Panc1 (cell line): ENCODE results near the gene RBMS1. TPM values are rescaled to one million over a fixed set of nuclear protein-coding genes. Genes with fewer than 3 reads are reported as not detected.
"Not testable (repeated sequence)": the region's sequence is repeated elsewhere in the genome, so short reads cannot be mapped to it uniquely, and the experiment has no call there.

Source experiments
- ATAC-seq: fragments of 200-7000 bp; cut with Tn5 transposase; 2 replicates; pipeline ENCODE4 v1.9.1; 2020; ENCODE audit warnings: mild to moderate bottlenecking, moderate library complexity
- BruUV-seq: library from RNA; stranded (reverse); fragments of 400-500 nt; replicated peaks from 2 replicates; lab custom pipeline; 2021; lab: Mats Ljungman, UMichigan
- CTCF ChIA-PET: fragments of 300-600 bp; sonication (Branson Sonifier 250); formaldehyde crosslinking; loops from one replicate; lab custom pipeline; 2022; ENCODE audit warnings: antibody characterized with exemption; lab: Charles Lee
- POLR2A ChIA-PET: fragments of 300-600 bp; sonication (Branson Sonifier 250); formaldehyde crosslinking; loops from one replicate; lab custom pipeline; 2022; ENCODE audit warnings: antibody characterized with exemption; lab: Charles Lee
- DNase-seq: peaks from one replicate; pipeline ENCODE4 v3.0.0-alpha.2; 2010; ENCODE audit warnings: low read depth, low spot score
- H3K27ac ChIP-seq: 2 replicates; pipeline ENCODE4 v1.5.1; 2011; ENCODE audit warnings: mild to moderate bottlenecking, low read length, inconsistent platforms
- H3K27me3 ChIP-seq: fragments of 200-500 bp; sonication (Bioruptor generic); 2 replicates; pipeline ENCODE4 v1.6.0; 2014; ENCODE audit warnings: low read length, inconsistent platforms; ENCODE audit not compliant: control insufficient read depth, insufficient read depth
- H3K36me3 ChIP-seq: fragments of 200-500 bp; sonication (Bioruptor generic); 2 replicates; pipeline ENCODE4 v1.5.1; 2014; ENCODE audit warnings: inconsistent platforms, mild to moderate bottlenecking, low read length, moderate library complexity; ENCODE audit not compliant: control insufficient read depth, insufficient read depth
- H3K4me1 ChIP-seq: 2 replicates; pipeline ENCODE4 v1.5.1; 2011; ENCODE audit warnings: inconsistent platforms, mild to moderate bottlenecking, low read length, moderate library complexity; ENCODE audit not compliant: control insufficient read depth, insufficient read depth
- H3K4me3 ChIP-seq, 2 experiments: 2 replicates each; pipeline ENCODE4 v1.5.1; 2011 to 2012; ENCODE audit warnings: low read depth in 2 of 2, low read length in 2 of 2, mild to moderate bottlenecking in 2 of 2, inconsistent platforms in 1 of 2, moderate library complexity in 1 of 2
- H3K9me3 ChIP-seq: fragments of 200-500 bp; sonication (Bioruptor generic); 2 replicates; pipeline ENCODE4 v1.5.1; 2014; ENCODE audit warnings: low read depth, mild to moderate bottlenecking, inconsistent platforms, low read length, moderate library complexity; ENCODE audit not compliant: control insufficient read depth, insufficient read depth
- POLR2AphosphoS5 ChIP-seq: IDR thresholded peaks from 2 replicates; pipeline ENCODE4 v1.6.1; 2012; ENCODE audit warnings: mild to moderate bottlenecking, low read depth, low read length, moderate library complexity
- SIN3A ChIP-seq: IDR thresholded peaks from 2 replicates; pipeline ENCODE4 v1.6.1; 2012; ENCODE audit warnings: low read depth, mild to moderate bottlenecking, low read length, moderate library complexity, borderline replicate concordance; ENCODE audit not compliant: insufficient read depth
- TCF7L2 ChIP-seq: IDR thresholded peaks from 2 replicates; pipeline ENCODE4 v1.6.1; 2011; ENCODE audit warnings: mild to moderate bottlenecking, low read depth, low read length, inconsistent platforms
- in situ Hi-C: cut with HindIII; loops from 2 replicates; pipeline ENCODE4 v1.10.0; 2016; ENCODE audit warnings: low sequenced_read_pairs, low pct_unique_long_range_greater_than_20kb
- intact Hi-C: fragments of 100-400 bp; cut with micrococcal nuclease; formaldehyde crosslinking; loops from one replicate; pipeline ENCODE4 v1.10.0; 2022; ENCODE audit not compliant: unreplicated experiment
- total RNA-seq: library from RNA; stranded (reverse); gene quantifications from one replicate; pipeline ENCODE4 v1.2.1, GENCODE V29; 2021; ENCODE audit not compliant: unreplicated experiment
- TF ChIP-seq, protein P1 (sequence below), 2 experiments: IDR thresholded peaks; 2 replicates each; pipeline ENCODE4 v1.6.1; 2011 to 2012; ENCODE audit warnings: low read depth in 2 of 2, control low read depth in 1 of 2, low read length in 1 of 2, mild to moderate bottlenecking in 1 of 2, moderate library complexity in 1 of 2; ENCODE audit not compliant: insufficient read depth in 1 of 2
- TF ChIP-seq, protein P2 (sequence below): fragments of 450-650 bp; IDR thresholded peaks from 2 replicates; pipeline ENCODE4 v1.5.1; 2017; ENCODE audit warnings: mild to moderate bottlenecking

RBMS1 gene
- total RNA-seq, 1 experiment from 2014 or later = 67.0 TPM

DNA sequence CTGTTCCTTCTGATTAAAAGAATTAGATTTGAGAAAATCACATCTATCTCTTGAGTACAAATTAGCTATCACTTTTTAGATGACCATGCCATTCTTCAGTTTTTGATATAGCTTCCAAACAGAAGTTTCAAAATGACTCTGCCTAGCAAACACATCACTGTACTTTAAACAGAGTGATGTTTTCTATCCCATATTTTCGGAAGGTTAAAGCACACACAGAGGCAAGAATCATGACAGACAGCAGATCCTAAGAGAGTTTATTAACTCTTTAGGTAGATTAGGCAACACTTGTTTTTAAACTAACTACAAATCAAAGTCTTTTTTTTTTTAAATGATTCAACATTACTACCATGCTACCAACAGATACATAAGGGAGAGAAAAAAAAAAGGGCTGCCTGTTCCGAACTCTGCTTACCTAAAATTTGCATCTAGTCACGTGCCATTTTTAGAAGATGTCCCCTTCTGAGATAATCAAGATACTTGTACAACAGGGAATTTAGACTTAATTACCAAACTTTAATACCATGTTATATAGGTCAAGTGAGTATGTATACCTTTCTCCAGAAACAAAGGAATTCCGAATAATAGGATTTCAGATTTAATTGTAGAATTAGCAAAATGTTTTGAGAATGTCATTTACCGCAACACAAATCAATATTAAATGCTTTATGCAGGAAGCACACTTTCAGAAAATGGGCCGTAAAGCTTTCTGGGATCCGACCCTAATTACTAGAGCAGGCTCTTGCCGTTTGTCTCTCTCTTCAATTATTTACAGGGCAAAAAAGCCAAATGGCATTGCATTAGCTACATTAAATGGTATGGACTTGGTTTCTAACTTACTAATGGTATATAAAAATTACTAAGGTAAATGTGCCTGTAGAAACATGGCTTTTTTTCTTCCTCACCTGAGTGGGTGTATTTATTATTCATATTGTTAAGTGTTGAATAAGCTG, 2.6 kb downstream of the RBMS1 start:
- TF ChIP-seq POLR2AphosphoS5 = no peak
- TF ChIP-seq, protein P1, sequence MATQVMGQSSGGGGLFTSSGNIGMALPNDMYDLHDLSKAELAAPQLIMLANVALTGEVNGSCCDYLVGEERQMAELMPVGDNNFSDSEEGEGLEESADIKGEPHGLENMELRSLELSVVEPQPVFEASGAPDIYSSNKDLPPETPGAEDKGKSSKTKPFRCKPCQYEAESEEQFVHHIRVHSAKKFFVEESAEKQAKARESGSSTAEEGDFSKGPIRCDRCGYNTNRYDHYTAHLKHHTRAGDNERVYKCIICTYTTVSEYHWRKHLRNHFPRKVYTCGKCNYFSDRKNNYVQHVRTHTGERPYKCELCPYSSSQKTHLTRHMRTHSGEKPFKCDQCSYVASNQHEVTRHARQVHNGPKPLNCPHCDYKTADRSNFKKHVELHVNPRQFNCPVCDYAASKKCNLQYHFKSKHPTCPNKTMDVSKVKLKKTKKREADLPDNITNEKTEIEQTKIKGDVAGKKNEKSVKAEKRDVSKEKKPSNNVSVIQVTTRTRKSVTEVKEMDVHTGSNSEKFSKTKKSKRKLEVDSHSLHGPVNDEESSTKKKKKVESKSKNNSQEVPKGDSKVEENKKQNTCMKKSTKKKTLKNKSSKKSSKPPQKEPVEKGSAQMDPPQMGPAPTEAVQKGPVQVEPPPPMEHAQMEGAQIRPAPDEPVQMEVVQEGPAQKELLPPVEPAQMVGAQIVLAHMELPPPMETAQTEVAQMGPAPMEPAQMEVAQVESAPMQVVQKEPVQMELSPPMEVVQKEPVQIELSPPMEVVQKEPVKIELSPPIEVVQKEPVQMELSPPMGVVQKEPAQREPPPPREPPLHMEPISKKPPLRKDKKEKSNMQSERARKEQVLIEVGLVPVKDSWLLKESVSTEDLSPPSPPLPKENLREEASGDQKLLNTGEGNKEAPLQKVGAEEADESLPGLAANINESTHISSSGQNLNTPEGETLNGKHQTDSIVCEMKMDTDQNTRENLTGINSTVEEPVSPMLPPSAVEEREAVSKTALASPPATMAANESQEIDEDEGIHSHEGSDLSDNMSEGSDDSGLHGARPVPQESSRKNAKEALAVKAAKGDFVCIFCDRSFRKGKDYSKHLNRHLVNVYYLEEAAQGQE (IDR thresholded peaks at IDR 0.05; ENCODE audit: insufficient read depth in 1 of 2, low read depth in 2 of 2, low read length in 1 of 2) = no peak
- TF ChIP-seq SIN3A = no peak
- TF ChIP-seq TCF7L2 = no peak
- TF ChIP-seq, protein P2, sequence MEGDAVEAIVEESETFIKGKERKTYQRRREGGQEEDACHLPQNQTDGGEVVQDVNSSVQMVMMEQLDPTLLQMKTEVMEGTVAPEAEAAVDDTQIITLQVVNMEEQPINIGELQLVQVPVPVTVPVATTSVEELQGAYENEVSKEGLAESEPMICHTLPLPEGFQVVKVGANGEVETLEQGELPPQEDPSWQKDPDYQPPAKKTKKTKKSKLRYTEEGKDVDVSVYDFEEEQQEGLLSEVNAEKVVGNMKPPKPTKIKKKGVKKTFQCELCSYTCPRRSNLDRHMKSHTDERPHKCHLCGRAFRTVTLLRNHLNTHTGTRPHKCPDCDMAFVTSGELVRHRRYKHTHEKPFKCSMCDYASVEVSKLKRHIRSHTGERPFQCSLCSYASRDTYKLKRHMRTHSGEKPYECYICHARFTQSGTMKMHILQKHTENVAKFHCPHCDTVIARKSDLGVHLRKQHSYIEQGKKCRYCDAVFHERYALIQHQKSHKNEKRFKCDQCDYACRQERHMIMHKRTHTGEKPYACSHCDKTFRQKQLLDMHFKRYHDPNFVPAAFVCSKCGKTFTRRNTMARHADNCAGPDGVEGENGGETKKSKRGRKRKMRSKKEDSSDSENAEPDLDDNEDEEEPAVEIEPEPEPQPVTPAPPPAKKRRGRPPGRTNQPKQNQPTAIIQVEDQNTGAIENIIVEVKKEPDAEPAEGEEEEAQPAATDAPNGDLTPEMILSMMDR = no peak
- no peak for ATAC-seq
- H3K4me1 ChIP-seq = peaks cover 12% of the 10 kb centered on the region
- no peaks in the 10 kb centered on the region for H3K9me3 ChIP-seq
- peaks cover 6% of the 10 kb centered on the region; the same call in 1 of the 2 replicates for H3K27me3 ChIP-seq
- POLR2A ChIA-PET = no interaction called here
- BruUV-seq = TSS peak; percentile 46
- 0 out of 2 replicates have a peak overlapping the region, but pooled peaks have one; percentile 77 for H3K27ac ChIP-seq
- H3K36me3 ChIP-seq = no peaks in the 10 kb centered on the region; the same call in 1 of the 2 replicates
- CTCF ChIA-PET = interaction anchor here (0.6 kb wide), 1 partner anchor 230 kb away, joined by 4 read pairs; no protein-coding TSS in a partner anchor
- DNase-seq = no peak
- H3K4me3 ChIP-seq = peak overlapping the region; percentile 69 to 74; a peak in 3 of 4 replicates
- intact Hi-C loops = loop anchor here (10.0 kb wide), 1 partner anchor 484 kb away; no protein-coding TSS in a partner anchor
- in situ Hi-C loops = no loop called here

DNA sequence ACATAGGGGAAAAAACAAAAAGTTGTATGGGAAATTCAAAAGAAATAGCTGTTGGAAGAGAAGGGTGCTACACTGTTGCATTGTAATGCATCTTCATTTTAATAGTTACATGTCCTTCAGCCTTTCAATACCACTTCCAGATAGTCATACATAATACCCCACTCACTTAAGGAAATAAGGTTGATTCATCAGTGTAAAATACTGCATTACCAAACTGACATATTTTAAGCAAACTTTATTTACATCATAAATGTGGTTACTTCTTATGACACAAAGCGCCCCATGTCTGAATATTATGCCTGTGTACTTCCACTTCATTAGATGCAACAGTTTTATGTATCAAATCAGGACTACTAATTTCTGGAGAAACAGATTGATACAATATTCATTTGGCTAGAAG, 4.5 kb downstream of the RBMS1 start:
- intact Hi-C loops (no loop called here), in situ Hi-C loops (no loop called here)
- no peak overlapping the region for H3K4me3 ChIP-seq
- BruUV-seq = no TSS peak
- no peaks in the 10 kb centered on the region; the same call in 1 of the 2 replicates for H3K36me3 ChIP-seq
- ChIA-PET POLR2A (no interaction called here), CTCF (no interaction called here)
- no peak overlapping the region for H3K27ac ChIP-seq
- DNase-seq (no peak), ATAC-seq (no peak)
- TF ChIP-seq, protein P2 = no peak
- TF ChIP-seq POLR2AphosphoS5 = no peak
- TF ChIP-seq, protein P1 (IDR thresholded peaks at IDR 0.05; ENCODE audit: insufficient read depth in 1 of 2, low read depth in 2 of 2, low read length in 1 of 2) = no peak
- no peak for TF ChIP-seq SIN3A
- TF ChIP-seq TCF7L2 = no peak
- no peaks in the 10 kb centered on the region for H3K9me3 ChIP-seq
- H3K4me1 ChIP-seq = peaks cover 9% of the 10 kb centered on the region
- peaks cover 6% of the 10 kb centered on the region; the same call in 1 of the 2 replicates for H3K27me3 ChIP-seq

DNA sequence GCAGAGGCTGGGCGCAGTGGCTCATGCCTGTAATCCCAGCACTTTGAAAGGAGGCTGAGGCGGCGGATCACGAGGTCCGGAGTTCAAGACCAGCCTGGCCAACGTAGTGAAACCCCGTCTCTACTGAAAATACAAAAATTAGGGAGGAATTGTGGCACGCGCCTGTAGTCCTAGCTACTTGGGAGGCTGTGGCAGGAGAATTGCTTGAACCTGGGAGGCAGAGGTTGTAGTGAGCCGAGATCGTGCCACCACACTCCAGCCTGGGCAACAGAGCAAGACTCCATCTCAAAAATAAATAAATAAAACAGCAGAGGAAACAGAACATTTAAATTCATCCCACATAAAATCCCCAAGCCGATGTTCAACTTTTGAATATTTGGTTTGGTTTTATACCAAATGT, 5.3 kb downstream of the RBMS1 start:
- H3K36me3 ChIP-seq, H3K4me1 ChIP-seq, in situ Hi-C loops, ATAC-seq, H3K4me3 ChIP-seq, H3K27ac ChIP-seq, BruUV-seq, H3K27me3 ChIP-seq, intact Hi-C loops, DNase-seq, POLR2A ChIA-PET, CTCF ChIA-PET, H3K9me3 ChIP-seq: not testable (repeated sequence)
